Uterus (tissue), 4 donors: ENCODE data around the gene TERC. TPM values are rescaled to one million over a fixed set of nuclear protein-coding genes. Genes with fewer than 3 reads are reported as not detected.

ENCODE experiments used
- DNase-seq, 2 donors: peaks; one replicate each; pipeline ENCODE4 v3.0.0-alpha.2; 2019 to 2020
- H3K27ac ChIP-seq, 2 donors: fragments of 200-600 bp; sonication (generic); 1 replicate in 1 of 2; 2 replicates in 1 of 2; pipeline ENCODE4 v1.5.1; 2016 to 2018
- H3K27me3 ChIP-seq, 2 donors: fragments of 200-600 bp; sonication (generic); one replicate each; pipeline ENCODE4 v1.5.1; 2018 to 2019; ENCODE audit warnings: control low read depth in 1 of 2
- H3K36me3 ChIP-seq, 2 donors: fragments of 200-600 bp; sonication (generic); one replicate each; pipeline ENCODE4 v1.5.1; 2019; ENCODE audit warnings: control low read depth in 1 of 2
- H3K4me1 ChIP-seq, 2 donors: fragments of 200-600 bp; sonication (generic); one replicate each; pipeline ENCODE4 v1.5.1; 2018 to 2019; ENCODE audit warnings: control low read depth in 1 of 2
- H3K4me3 ChIP-seq, 2 donors: fragments of 200-600 bp; sonication (generic); 1 replicate in 1 of 2; 2 replicates in 1 of 2; pipeline ENCODE4 v1.5.1; 2018 to 2019; ENCODE audit warnings: mild to moderate bottlenecking in 1 of 2
- H3K9me3 ChIP-seq, 2 donors: fragments of 200-600 bp; sonication (generic); one replicate each; pipeline ENCODE4 v1.5.1; 2019; ENCODE audit warnings: control low read depth in 1 of 2
- CTCF ChIP-seq, 4 experiments: fragments of 200-600 bp in 2 of 4; fragments of 450-650 bp in 2 of 4; sonication (generic) in 2 of 4; IDR thresholded peaks; one replicate each; pipeline ENCODE4 v1.5.1; 2016 to 2019; ENCODE audit warnings: antibody characterized with exemption in 4 of 4, mild to moderate bottlenecking in 2 of 4, moderate library complexity in 1 of 4
- POLR2A ChIP-seq, 2 donors: fragments of 450-650 bp; IDR thresholded peaks; one replicate each; pipeline ENCODE4 v1.6.1; 2016; ENCODE audit warnings: antibody characterized with exemption in 2 of 2, mild to moderate bottlenecking in 1 of 2, moderate library complexity in 1 of 2
- intact Hi-C: fragments of 100-400 bp; cut with DNase I; formaldehyde crosslinking; loops from one replicate; pipeline ENCODE4 v1.15.1; 2023; ENCODE audit warnings: low total_unique reads
- total RNA-seq, 4 donors: library from RNA; depleted of rRNA in 3 of 4; stranded (reverse); fragments of >200 nt in 3 of 4; gene quantifications; one replicate each; pipeline versions ENCODE4 v1.1.0 to v1.2.4, GENCODE V29; 2014 to 2023
- donor health status: DM: yes; HTN: yes; CAD: no.

The TERC gene
- total RNA-seq, 4 donors from 2014 or later, result 4.6 to 705 (median 482) TPM

- Histone ChIP-seq H3K27ac (peak overlapping the region; percentile 53 to 85), H3K4me3 (peak overlapping the region; percentile 45 to 76), H3K36me3 (no peaks in the 10 kb centered on the region), H3K27me3 (no peaks in the 10 kb centered on the region), H3K4me1 (no peaks in the 10 kb centered on the region), H3K9me3 (no peaks in the 10 kb centered on the region)
- TF ChIP-seq CTCF (IDR thresholded peaks at IDR 0.05) (no peak), POLR2A (IDR thresholded peaks at IDR 0.05) (no peak)
- intact Hi-C loops, result no loop called here
- peak in 1 of 2 donors; percentile 28 for DNase-seq
Measured at GRCh38 chr3:169811631-169812331, 46.9 kb upstream of the TERC start.

GRCh38 chr3:169809230-169809795 lies 44.5 kb upstream of the TERC start:
- TF ChIP-seq POLR2A (IDR thresholded peaks at IDR 0.05) (no peak), CTCF (IDR thresholded peaks at IDR 0.05) (no peak)
- no peaks in the 10 kb centered on the region for H3K4me1 ChIP-seq
- no peaks in the 10 kb centered on the region for H3K27me3 ChIP-seq
- H3K9me3 ChIP-seq, result no peaks in the 10 kb centered on the region
- no peaks in the 10 kb centered on the region for H3K36me3 ChIP-seq
- intact Hi-C loops, result no loop called here
- DNase-seq, result no peak
- no peak overlapping the region for H3K4me3 ChIP-seq
- H3K27ac ChIP-seq, result no peak overlapping the region

GRCh38 chr3:169804681-169805080 lies 39.8 kb upstream of the TERC start:
- no peak overlapping the region for H3K27ac ChIP-seq
- no peaks in the 10 kb centered on the region for H3K36me3 ChIP-seq
- TF ChIP-seq POLR2A (IDR thresholded peaks at IDR 0.05) (no peak), CTCF (IDR thresholded peaks at IDR 0.05) (no peak)
- H3K9me3 ChIP-seq, result no peaks in the 10 kb centered on the region
- intact Hi-C loops, result no loop called here
- no peaks in the 10 kb centered on the region for H3K27me3 ChIP-seq
- H3K4me3 ChIP-seq, result no peak overlapping the region
- H3K4me1 ChIP-seq, result no peaks in the 10 kb centered on the region
- no peak for DNase-seq

- H3K36me3 ChIP-seq, result no peaks in the 10 kb centered on the region
- DNase-seq, result no peak
- H3K4me1 ChIP-seq, result no peaks in the 10 kb centered on the region
- intact Hi-C loops, result no loop called here
- TF ChIP-seq POLR2A (IDR thresholded peaks at IDR 0.05) (no peak), CTCF (IDR thresholded peaks at IDR 0.05) (no peak)
- no peaks in the 10 kb centered on the region for H3K27me3 ChIP-seq
- H3K4me3 ChIP-seq, result no peak overlapping the region
- H3K9me3 ChIP-seq, result no peaks in the 10 kb centered on the region
- no peak overlapping the region for H3K27ac ChIP-seq
Measured at GRCh38 chr3:169792359-169792758, 27.5 kb upstream of the TERC start.

GRCh38 chr3:169790687-169791429 lies 26.0 kb upstream of the TERC start:
- TF ChIP-seq POLR2A (IDR thresholded peaks at IDR 0.05), result no peak
- no peak for TF ChIP-seq CTCF (IDR thresholded peaks at IDR 0.05)
- Histone ChIP-seq H3K4me3 (no peak overlapping the region), H3K4me1 (no peaks in the 10 kb centered on the region), H3K36me3 (no peaks in the 10 kb centered on the region), H3K27ac (no peak overlapping the region), H3K27me3 (no peaks in the 10 kb centered on the region), H3K9me3 (no peaks in the 10 kb centered on the region)
- DNase-seq, result no peak
- intact Hi-C loops, result no loop called here
